Right renal cortex interstitium (tissue), 3 donors: ENCODE measurements around the gene PHF24. TPM values are rescaled to one million over a fixed set of nuclear protein-coding genes. Genes with fewer than 3 reads are reported as not detected.
"Not testable (repeated sequence)": the region's sequence is repeated elsewhere in the genome, so short reads cannot be mapped to it uniquely, and the experiment has no call there.

Experiments used
- DNase-seq, 3 donors: peaks; one replicate each; pipeline ENCODE4 v3.0.0-alpha.2; 2013; ENCODE audit warnings: low read depth in 3 of 3, low spot score in 2 of 3
- polyA plus RNA-seq, 3 donors: library from polyadenylated mRNA; unstranded; fragments of 120-200 nt; gene quantifications; one replicate each; pipeline ENCODE4 v1.2.1, GENCODE V29; 2013; ENCODE audit not compliant: insufficient read length in 3 of 3

The PHF24 gene
- polyA plus RNA-seq, 3 donors, result 0.17 to 0.21 (median 0.19) TPM

- DNase-seq, result no peak
Measured at GRCh38 chr9:34996181-34996904, 38.3 kb downstream of the PHF24 start.

- no peak for DNase-seq
Measured at GRCh38 chr9:34996905-34997279, 38.8 kb downstream of the PHF24 start.

GRCh38 chr9:34997379-34997781, 39.3 kb downstream of the PHF24 start:
- no peak for DNase-seq

GRCh38 chr9:34998266-34998665, 40.2 kb downstream of the PHF24 start:
- DNase-seq, result no peak

GRCh38 chr9:34999576-34999975, 41.5 kb downstream of the PHF24 start:
- DNase-seq, result no peak

GRCh38 chr9:35000535-35001284, 42.6 kb downstream of the PHF24 start:
- no peak for DNase-seq

- DNase-seq, result no peak
Measured at GRCh38 chr9:35001285-35001677, 43.2 kb downstream of the PHF24 start.

GRCh38 chr9:35001803-35002502, 43.9 kb downstream of the PHF24 start:
- no peak for DNase-seq

- no peak for DNase-seq
Measured at GRCh38 chr9:35002623-35003022, 44.5 kb downstream of the PHF24 start.

- not testable (repeated sequence) for DNase-seq
Measured at GRCh38 chr9:35004299-35004698, 46.2 kb downstream of the PHF24 start.

- no peak for DNase-seq
Measured at GRCh38 chr9:35010351-35010958, 52.4 kb downstream of the PHF24 start.

GRCh38 chr9:35014517-35014916, 56.4 kb downstream of the PHF24 start:
- no peak for DNase-seq

GRCh38 chr9:35023443-35023842, 65.4 kb downstream of the PHF24 start:
- DNase-seq, result not testable (repeated sequence)

GRCh38 chr9:35026671-35027070, 68.6 kb downstream of the PHF24 start:
- DNase-seq, result no peak

GRCh38 chr9:35027374-35027773, 69.3 kb downstream of the PHF24 start:
- no peak for DNase-seq

- DNase-seq, result no peak
Measured at GRCh38 chr9:35027860-35028259, 69.8 kb downstream of the PHF24 start.

- DNase-seq, result no peak
Measured at GRCh38 chr9:35028341-35028740, 70.3 kb downstream of the PHF24 start.

GRCh38 chr9:35029241-35029640, 71.2 kb downstream of the PHF24 start:
- no peak for DNase-seq

GRCh38 chr9:35029852-35030251, 71.8 kb downstream of the PHF24 start:
- no peak for DNase-seq
